Measurements from ENCODE around the gene CASP9. TPM values are rescaled to one million over a fixed set of nuclear protein-coding genes. Genes with fewer than 3 reads are reported as not detected.

The CASP9 gene
- total and polyA plus RNA-seq, 2 of the 13 experiments (the other 11 are each of a cell fraction or from before 2014, with no cell fraction given), result 8.5 to 11.5 TPM

DNA sequence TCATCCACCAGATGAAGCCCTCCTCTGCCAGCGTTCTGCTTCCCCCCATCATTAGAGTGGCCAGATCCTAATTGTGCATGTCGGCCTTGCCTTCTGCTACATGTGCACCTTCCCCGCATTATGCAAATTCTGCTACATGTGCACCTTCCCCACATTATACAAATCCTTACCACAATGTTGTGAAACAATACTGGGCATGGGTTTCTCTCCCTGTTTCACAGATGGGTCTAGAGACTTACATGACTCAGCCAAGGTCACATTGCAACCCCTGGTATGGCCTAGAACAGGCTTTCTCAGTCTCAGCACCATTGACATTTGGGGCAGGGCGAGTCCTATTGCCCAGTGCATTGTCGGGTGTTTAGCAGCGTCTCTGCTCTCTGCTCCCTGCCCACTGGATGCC is 68.5 kb downstream of the CASP9 start:
- DNase-seq (ENCODE audit: low spot score) (no peak), FAIRE-seq (no peak), ATAC-seq (no peak)
- POLR2A ChIA-PET, result no interaction called here
- H3K4me3 ChIP-seq (replicated peaks in 1 of 3; ENCODE audit: insufficient read depth in 1 of 3, low read depth in 2 of 3, low read length in 3 of 3), result no peak overlapping the region
- CTCF ChIA-PET (ENCODE audit: low intra/inter-chr PET ratio, low total read pairs), result no interaction called here
- H3K27me3 ChIP-seq (ENCODE audit: control insufficient read depth in 1 of 2, insufficient read depth in 2 of 2, low read length in 2 of 2), result peaks cover 0 to 1% of the 10 kb centered on the region in 2 experiments; a peak in 2 of 5 replicates
- BruUV-seq (replicated peaks), result no TSS peak
- H2AFZ ChIP-seq (ENCODE audit: low read length), result no peak overlapping the region
- H3K79me2 ChIP-seq (ENCODE audit: insufficient read depth, low read length), result no peaks in the 10 kb centered on the region
- TF ChIP-seq FOXO1 (CRISPR knock-in tag; IDR thresholded peaks at IDR 0.05) (no peak), PAF1 (CRISPR knock-in tag; IDR thresholded peaks at IDR 0.05) (no peak), U2AF1 (optimal IDR thresholded peaks at IDR 0.05; ENCODE audit: low read depth, low read length) (no peak), SIX1 (CRISPR knock-in tag; IDR thresholded peaks at IDR 0.05; ENCODE audit: borderline replicate concordance) (no peak), CAMTA2 (CRISPR knock-in tag; IDR thresholded peaks at IDR 0.05; ENCODE audit: borderline replicate concordance) (no peak), TRIM24 (CRISPR knock-in tag; IDR thresholded peaks at IDR 0.05) (no peak), YY1 (IDR thresholded peaks at IDR 0.05; ENCODE audit: insufficient read depth, insufficient replicate concordance, low read depth, low read length) (no peak), TEAD3 (CRISPR knock-in tag; optimal IDR thresholded peaks at IDR 0.05; ENCODE audit: borderline replicate concordance) (no peak), HDAC1 (CRISPR knock-in tag; IDR thresholded peaks at IDR 0.05) (no peak), ZNF7 (CRISPR knock-in tag; IDR thresholded peaks at IDR 0.05) (no peak), HCFC1 (IDR thresholded peaks at IDR 0.05; ENCODE audit: low read depth, low read length) (no peak), GABPA (IDR thresholded peaks at IDR 0.05; ENCODE audit: low read depth, low read length) (no peak), GABPA (CRISPR knock-in tag; IDR thresholded peaks at IDR 0.05; ENCODE audit: low read depth) (no peak)
- TF ChIP-seq, protein P1, sequence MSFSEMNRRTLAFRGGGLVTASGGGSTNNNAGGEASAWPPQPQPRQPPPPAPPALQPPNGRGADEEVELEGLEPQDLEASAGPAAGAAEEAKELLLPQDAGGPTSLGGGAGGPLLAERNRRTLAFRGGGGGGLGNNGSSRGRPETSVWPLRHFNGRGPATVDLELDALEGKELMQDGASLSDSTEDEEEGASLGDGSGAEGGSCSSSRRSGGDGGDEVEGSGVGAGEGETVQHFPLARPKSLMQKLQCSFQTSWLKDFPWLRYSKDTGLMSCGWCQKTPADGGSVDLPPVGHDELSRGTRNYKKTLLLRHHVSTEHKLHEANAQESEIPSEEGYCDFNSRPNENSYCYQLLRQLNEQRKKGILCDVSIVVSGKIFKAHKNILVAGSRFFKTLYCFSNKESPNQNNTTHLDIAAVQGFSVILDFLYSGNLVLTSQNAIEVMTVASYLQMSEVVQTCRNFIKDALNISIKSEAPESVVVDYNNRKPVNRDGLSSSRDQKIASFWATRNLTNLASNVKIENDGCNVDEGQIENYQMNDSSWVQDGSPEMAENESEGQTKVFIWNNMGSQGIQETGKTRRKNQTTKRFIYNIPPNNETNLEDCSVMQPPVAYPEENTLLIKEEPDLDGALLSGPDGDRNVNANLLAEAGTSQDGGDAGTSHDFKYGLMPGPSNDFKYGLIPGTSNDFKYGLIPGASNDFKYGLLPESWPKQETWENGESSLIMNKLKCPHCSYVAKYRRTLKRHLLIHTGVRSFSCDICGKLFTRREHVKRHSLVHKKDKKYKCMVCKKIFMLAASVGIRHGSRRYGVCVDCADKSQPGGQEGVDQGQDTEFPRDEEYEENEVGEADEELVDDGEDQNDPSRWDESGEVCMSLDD (CRISPR knock-in tag; IDR thresholded peaks at IDR 0.05; ENCODE audit: borderline replicate concordance), result no peak
- TF ChIP-seq, protein P2, sequence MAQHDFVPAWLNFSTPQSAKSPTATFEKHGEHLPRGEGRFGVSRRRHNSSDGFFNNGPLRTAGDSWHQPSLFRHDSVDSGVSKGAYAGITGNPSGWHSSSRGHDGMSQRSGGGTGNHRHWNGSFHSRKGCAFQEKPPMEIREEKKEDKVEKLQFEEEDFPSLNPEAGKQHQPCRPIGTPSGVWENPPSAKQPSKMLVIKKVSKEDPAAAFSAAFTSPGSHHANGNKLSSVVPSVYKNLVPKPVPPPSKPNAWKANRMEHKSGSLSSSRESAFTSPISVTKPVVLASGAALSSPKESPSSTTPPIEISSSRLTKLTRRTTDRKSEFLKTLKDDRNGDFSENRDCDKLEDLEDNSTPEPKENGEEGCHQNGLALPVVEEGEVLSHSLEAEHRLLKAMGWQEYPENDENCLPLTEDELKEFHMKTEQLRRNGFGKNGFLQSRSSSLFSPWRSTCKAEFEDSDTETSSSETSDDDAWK (CRISPR knock-in tag; IDR thresholded peaks at IDR 0.05), result no peak
- TF ChIP-seq, protein P3, sequence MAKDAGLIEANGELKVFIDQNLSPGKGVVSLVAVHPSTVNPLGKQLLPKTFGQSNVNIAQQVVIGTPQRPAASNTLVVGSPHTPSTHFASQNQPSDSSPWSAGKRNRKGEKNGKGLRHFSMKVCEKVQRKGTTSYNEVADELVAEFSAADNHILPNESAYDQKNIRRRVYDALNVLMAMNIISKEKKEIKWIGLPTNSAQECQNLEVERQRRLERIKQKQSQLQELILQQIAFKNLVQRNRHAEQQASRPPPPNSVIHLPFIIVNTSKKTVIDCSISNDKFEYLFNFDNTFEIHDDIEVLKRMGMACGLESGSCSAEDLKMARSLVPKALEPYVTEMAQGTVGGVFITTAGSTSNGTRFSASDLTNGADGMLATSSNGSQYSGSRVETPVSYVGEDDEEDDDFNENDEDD (CRISPR knock-in tag; IDR thresholded peaks at IDR 0.05; ENCODE audit: borderline replicate concordance), result no peak
- H3K4me1 ChIP-seq (ENCODE audit: insufficient read depth, low read length), result peaks cover 7% of the 10 kb centered on the region
- intact Hi-C loops (cut with micrococcal nuclease; ENCODE audit: unreplicated experiment) (no loop called here), in situ Hi-C loops (cut with HindIII; ENCODE audit: extremely low pct_ligation_motif_present, low pct_unique_long_range_greater_than_20kb) (no loop called here)
- no peak overlapping the region for H3K9ac ChIP-seq (ENCODE audit: insufficient read depth, low read depth, low read length)
- H4K20me1 ChIP-seq (ENCODE audit: insufficient read depth, low read length), result no peaks in the 10 kb centered on the region
- H3K27ac ChIP-seq (ENCODE audit: extremely low read length, insufficient read depth, low read length), result no peak overlapping the region
- H3K4me2 ChIP-seq (ENCODE audit: low read depth, low read length), result no peak overlapping the region
- 55% methylated on average over 3 of the region's 6 CpGs for WGBS (ENCODE audit: low lambda C conversion rate)
- no peaks in the 10 kb centered on the region for H3K36me3 ChIP-seq (replicated peaks in 1 of 2; ENCODE audit: control insufficient read depth in 1 of 2, insufficient read depth in 2 of 2, low read length in 2 of 2)
- H3K9me3 ChIP-seq (ENCODE audit: low read length), result no peaks in the 10 kb centered on the region

All from HepG2 (cell line).